ENCODE results near the gene KREMEN1.

- TF ChIP-seq YY1 (IDR thresholded peaks at IDR 0.05; ENCODE audit: low read depth) (no peak), GABPA (IDR thresholded peaks at IDR 0.05; ENCODE audit: low read depth) (no peak), TEAD4 (IDR thresholded peaks at IDR 0.05; ENCODE audit: borderline replicate concordance, insufficient read depth) (no peak), REST (IDR thresholded peaks at IDR 0.05; ENCODE audit: low read depth, low read length) (no peak), RFX5 (IDR thresholded peaks at IDR 0.05; ENCODE audit: low read length) (no peak), CTCF (IDR thresholded peaks at IDR 0.05) (no peak), ELF1 (IDR thresholded peaks at IDR 0.05) (no peak), FOXJ3 (CRISPR knock-in tag; IDR thresholded peaks at IDR 0.05) (no peak), MAX (IDR thresholded peaks at IDR 0.05; ENCODE audit: low read depth) (no peak), MEF2A (IDR thresholded peaks at IDR 0.05; ENCODE audit: borderline replicate concordance, low read depth) (no peak), CHD2 (IDR thresholded peaks at IDR 0.05; ENCODE audit: low read length, partially characterized antibody) (no peak)
Measured at GRCh38 chr22:29138556-29139305, 65.9 kb downstream of the KREMEN1 start.
